Measurements from ENCODE around the gene KCTD14. TPM values are rescaled to one million over a fixed set of nuclear protein-coding genes. Genes with fewer than 3 reads are reported as not detected.
"Not testable (repeated sequence)": the region's sequence is repeated elsewhere in the genome, so short reads cannot be mapped to it uniquely, and the experiment has no call there.

Gene KCTD14
- total RNA-seq, 2 donors from 2014 or later: 0.29 to 0.45 TPM

GRCh38 chr11:77993902-77994301, 29.2 kb downstream of the KCTD14 start:
- Mint-ChIP-seq H3K9me3 (no peaks in the 10 kb centered on the region), H3K4me3 (peak overlapping the region; percentile 80), H3K27me3 (no peaks in the 10 kb centered on the region), H3K27ac (peak overlapping the region; percentile 78 to 91), H3K4me1 (ENCODE audit: low read depth in 2 of 2) (peaks cover 17 to 22% of the 10 kb centered on the region in 2 donors), H3K36me3 (peaks cover 5% of the 10 kb centered on the region)
- DNase-seq (ENCODE audit: low spot score) (no peak), ATAC-seq (no peak)

GRCh38 chr11:77990981-77991380, 32.1 kb downstream of the KCTD14 start:
- Mint-ChIP-seq H3K4me3 (no peak overlapping the region), H3K9me3 (no peaks in the 10 kb centered on the region), H3K4me1 (ENCODE audit: low read depth in 2 of 2) (peaks cover 20 to 28% of the 10 kb centered on the region in 2 donors), H3K36me3 (peaks cover 13% of the 10 kb centered on the region), H3K27ac (no peak overlapping the region), H3K27me3 (no peaks in the 10 kb centered on the region)
- no peak for ATAC-seq
- DNase-seq (ENCODE audit: low spot score): no peak

GRCh38 chr11:77986456-77986855, 36.6 kb downstream of the KCTD14 start:
- H3K9me3 Mint-ChIP-seq; DNase-seq (ENCODE audit: low spot score); H3K4me3 Mint-ChIP-seq; H3K27ac Mint-ChIP-seq; ATAC-seq; H3K27me3 Mint-ChIP-seq: not testable (repeated sequence)
- Mint-ChIP-seq H3K36me3 (peaks cover 25% of the 10 kb centered on the region), H3K4me1 (ENCODE audit: low read depth in 2 of 2) (peaks cover 15 to 16% of the 10 kb centered on the region in 2 donors)

GRCh38 chr11:77981346-77981947, 41.6 kb downstream of the KCTD14 start:
- peaks cover 23% of the 10 kb centered on the region for H3K36me3 Mint-ChIP-seq
- DNase-seq (ENCODE audit: low spot score): no peak

GRCh38 chr11:77968337-77968736, 54.7 kb downstream of the KCTD14 start:
- ATAC-seq (no peak), DNase-seq (ENCODE audit: low spot score) (no peak)
- Mint-ChIP-seq H3K4me1 (ENCODE audit: low read depth in 2 of 2) (peaks cover 0 to 2% of the 10 kb centered on the region in 2 donors), H3K27me3 (no peaks in the 10 kb centered on the region), H3K27ac (no peak overlapping the region), H3K9me3 (no peaks in the 10 kb centered on the region), H3K4me3 (no peak overlapping the region), H3K36me3 (peaks cover 7% of the 10 kb centered on the region)

More at GRCh38 chr11:77981346-77981947, 41.6 kb downstream of the KCTD14 start:
- H3K27me3 Mint-ChIP-seq: no peaks in the 10 kb centered on the region
- H3K9me3 Mint-ChIP-seq: no peaks in the 10 kb centered on the region
- H3K4me1 Mint-ChIP-seq (ENCODE audit: low read depth in 2 of 2): peaks cover 10 to 16% of the 10 kb centered on the region in 2 donors
- no peak for ATAC-seq
- H3K4me3 Mint-ChIP-seq: no peak overlapping the region
- H3K27ac Mint-ChIP-seq: no peak overlapping the region

- Mint-ChIP-seq H3K27ac (no peak overlapping the region), H3K4me3 (no peak overlapping the region), H3K36me3 (peaks cover 7% of the 10 kb centered on the region), H3K9me3 (no peaks in the 10 kb centered on the region), H3K27me3 (no peaks in the 10 kb centered on the region), H3K4me1 (ENCODE audit: low read depth in 2 of 2) (peaks cover 0 to 2% of the 10 kb centered on the region in 2 donors)
- no peak for DNase-seq (ENCODE audit: low spot score)
- ATAC-seq: no peak
Observed at GRCh38 chr11:77967753-77968152, 55.3 kb downstream of the KCTD14 start.

- Mint-ChIP-seq H3K4me1 (ENCODE audit: low read depth in 2 of 2) (peaks cover 0 to 2% of the 10 kb centered on the region in 2 donors), H3K27me3 (no peaks in the 10 kb centered on the region), H3K27ac (no peak overlapping the region), H3K9me3 (no peaks in the 10 kb centered on the region), H3K36me3 (peaks cover 7% of the 10 kb centered on the region), H3K4me3 (no peak overlapping the region)
- no peak for ATAC-seq
- no peak for DNase-seq (ENCODE audit: low spot score)
Observed at GRCh38 chr11:77967121-77967520, 56.0 kb downstream of the KCTD14 start.

- no peak overlapping the region for H3K27ac Mint-ChIP-seq
- H3K4me3 Mint-ChIP-seq: no peak overlapping the region
- no peak for DNase-seq (ENCODE audit: low spot score)
- ATAC-seq: no peak
- no peaks in the 10 kb centered on the region for H3K27me3 Mint-ChIP-seq
- H3K36me3 Mint-ChIP-seq: peaks cover 7% of the 10 kb centered on the region
- peaks cover 0 to 2% of the 10 kb centered on the region in 2 donors for H3K4me1 Mint-ChIP-seq (ENCODE audit: low read depth in 2 of 2)
- no peaks in the 10 kb centered on the region for H3K9me3 Mint-ChIP-seq
Observed at GRCh38 chr11:77966338-77966737, 56.7 kb downstream of the KCTD14 start.

Other genes with a start within 250 kb of the KCTD14 start
- gene RSF1, start 202.6 kb downstream of the KCTD14 start, total RNA-seq: 10 to 100 TPM; 59.9 to 68.5 TPM
- gene AAMDC, start 202.1 kb downstream of the KCTD14 start, total RNA-seq: 1 to 10 TPM; 1.7 to 4.9 TPM
- 10 to 100 TPM; 67.2 to 85.1 TPM for gene INTS4, start 28.6 kb downstream of the KCTD14 start, total RNA-seq
- gene THRSP, start 40.6 kb upstream of the KCTD14 start, total RNA-seq: not detected
- gene NDUFC2, start 56.6 kb upstream of the KCTD14 start, total RNA-seq: 100 to 1,000 TPM; 174 to 187 TPM
- 10 to 100 TPM; 52.3 to 87.2 TPM for gene ALG8, start 116.3 kb upstream of the KCTD14 start, total RNA-seq
- 1 to 10 TPM; 3.6 to 9.4 TPM for gene KCTD21, start 165.3 kb upstream of the KCTD14 start, total RNA-seq
- 1 to 10 TPM; 7.2 to 7.9 TPM for gene USP35, start 165.6 kb upstream of the KCTD14 start, total RNA-seq

Measured in natural killer cell treated with Interleukin-12 subunit alpha and Interleukin-12 subunit beta and Interleukin-15 and Interleukin-18, amount 100 ng/mL, for 72 hours (primary cell).